Skeletal muscle tissue (tissue), 4 donors: ENCODE results near the gene ZNF516. TPM values are rescaled to one million over a fixed set of nuclear protein-coding genes. Genes with fewer than 3 reads are reported as not detected.

Source experiments
- H3K27ac ChIP-seq: one replicate; pipeline ENCODE4 v1.7.0; 2013; ENCODE audit warnings: mild to moderate bottlenecking, low read depth, low read length, inconsistent platforms
- H3K27me3 ChIP-seq, 3 donors: one replicate each; pipeline ENCODE4 v1.7.0; 2013; ENCODE audit warnings: low read length in 3 of 3; ENCODE audit not compliant: control insufficient read depth in 3 of 3, insufficient read depth in 3 of 3
- H3K36me3 ChIP-seq, 3 donors: one replicate each; pipeline ENCODE4 v1.7.0; 2013; ENCODE audit warnings: low read length in 3 of 3; ENCODE audit not compliant: control insufficient read depth in 3 of 3, insufficient read depth in 3 of 3
- H3K4me1 ChIP-seq, 3 donors: one replicate each; pipeline ENCODE4 v1.7.0; 2013; ENCODE audit warnings: low read length in 3 of 3, mild to moderate bottlenecking in 3 of 3; ENCODE audit not compliant: control insufficient read depth in 3 of 3, insufficient read depth in 3 of 3
- H3K4me3 ChIP-seq, 3 donors: one replicate each; pipeline ENCODE4 v1.7.0; 2013; ENCODE audit warnings: low read length in 3 of 3
- H3K9ac ChIP-seq, 3 donors: one replicate each; pipeline ENCODE4 v1.7.0; 2013; ENCODE audit warnings: low read length in 3 of 3, mild to moderate bottlenecking in 3 of 3, moderate library complexity in 2 of 3, low read depth in 1 of 3
- H3K9me3 ChIP-seq, 3 donors: one replicate each; pipeline ENCODE4 v1.7.0; 2013; ENCODE audit warnings: low read length in 3 of 3; ENCODE audit not compliant: control insufficient read depth in 3 of 3
- total RNA-seq: library from RNA; depleted of rRNA; stranded (reverse); fragments of >200 nt; gene quantifications from one replicate; pipeline ENCODE4 v1.2.3, GENCODE V29; 2014
- donor health status: Osteomylitis.

Gene ZNF516
- total RNA-seq, 1 donor from 2014 or later, result 33.9 TPM

- peak overlapping the region; percentile 88 for H3K27ac ChIP-seq
- H3K4me1 ChIP-seq, result peaks cover 31 to 43% (median 40%) of the 10 kb centered on the region in 3 donors
- peak overlapping the region; percentile 85 to 89 (median 87) for H3K9ac ChIP-seq
Observed at GRCh38 chr18:76491776-76492668, 3.0 kb downstream of the ZNF516 start.

GRCh38 chr18:76491473-76491775 lies 3.6 kb downstream of the ZNF516 start:
- H3K9ac ChIP-seq, result peak overlapping the region in 2 of 3 donors; percentile 85 to 87
- no peaks in the 10 kb centered on the region for H3K9me3 ChIP-seq
- peak overlapping the region; percentile 94 to 96 (median 95) for H3K4me3 ChIP-seq
- H3K36me3 ChIP-seq, result no peaks in the 10 kb centered on the region
- H3K4me1 ChIP-seq, result peaks cover 32 to 46% (median 42%) of the 10 kb centered on the region in 3 donors
- peak overlapping the region; percentile 88 for H3K27ac ChIP-seq
- H3K27me3 ChIP-seq, result no peaks in the 10 kb centered on the region

More at GRCh38 chr18:76491776-76492668, 3.0 kb downstream of the ZNF516 start:
- peak overlapping the region; percentile 94 to 96 (median 95) for H3K4me3 ChIP-seq
- H3K36me3 ChIP-seq, result no peaks in the 10 kb centered on the region
- H3K9me3 ChIP-seq, result no peaks in the 10 kb centered on the region
- H3K27me3 ChIP-seq, result no peaks in the 10 kb centered on the region

DNA sequence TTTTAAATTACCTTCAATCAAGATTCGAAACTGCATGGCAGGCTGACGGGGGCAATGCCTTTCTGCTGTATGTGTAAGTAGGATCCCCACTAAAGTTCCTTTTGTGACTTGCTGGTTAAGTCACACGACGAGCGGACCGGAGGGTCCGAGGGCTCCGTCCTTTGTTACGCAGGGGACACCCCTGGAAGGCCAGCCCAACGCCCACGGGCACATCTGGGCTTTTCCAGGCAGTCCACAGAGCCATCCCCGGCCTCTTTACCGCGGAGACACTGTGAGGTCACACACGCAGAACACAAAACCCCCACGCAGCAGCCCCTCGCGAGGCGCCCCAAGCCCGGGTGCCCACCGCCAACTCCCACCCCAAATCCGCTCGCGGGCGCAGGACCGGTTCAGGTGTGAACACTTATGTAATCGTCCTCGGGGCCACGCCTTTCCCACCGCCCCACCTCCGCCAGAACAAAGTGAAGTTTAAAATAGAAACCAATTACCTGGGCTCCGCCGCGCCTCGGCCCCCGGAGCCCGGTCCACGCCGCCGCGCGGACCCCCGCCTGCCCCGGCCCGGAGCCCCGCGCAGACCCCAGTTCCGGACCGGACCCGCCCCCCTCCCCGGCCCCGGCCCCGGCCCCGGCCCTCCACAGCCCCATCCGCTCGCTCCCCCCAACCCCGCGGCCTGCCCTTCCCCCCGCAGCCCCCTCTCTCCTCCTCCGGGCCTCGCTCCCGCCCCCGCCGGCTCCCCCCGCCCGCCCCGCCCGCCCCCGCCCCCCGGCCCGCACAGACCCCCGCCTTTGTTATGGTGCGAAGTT lies 4.2 kb downstream of the ZNF516 start:
- no peaks in the 10 kb centered on the region for H3K36me3 ChIP-seq
- peak overlapping the region; percentile 66 to 85 (median 81) for H3K4me3 ChIP-seq
- H3K9me3 ChIP-seq, result no peaks in the 10 kb centered on the region
- peaks cover 34 to 45% (median 40%) of the 10 kb centered on the region in 3 donors for H3K4me1 ChIP-seq
- no peaks in the 10 kb centered on the region for H3K27me3 ChIP-seq
- peak overlapping the region; percentile 79 for H3K27ac ChIP-seq
- peak overlapping the region; percentile 77 to 90 (median 87) for H3K9ac ChIP-seq

DNA sequence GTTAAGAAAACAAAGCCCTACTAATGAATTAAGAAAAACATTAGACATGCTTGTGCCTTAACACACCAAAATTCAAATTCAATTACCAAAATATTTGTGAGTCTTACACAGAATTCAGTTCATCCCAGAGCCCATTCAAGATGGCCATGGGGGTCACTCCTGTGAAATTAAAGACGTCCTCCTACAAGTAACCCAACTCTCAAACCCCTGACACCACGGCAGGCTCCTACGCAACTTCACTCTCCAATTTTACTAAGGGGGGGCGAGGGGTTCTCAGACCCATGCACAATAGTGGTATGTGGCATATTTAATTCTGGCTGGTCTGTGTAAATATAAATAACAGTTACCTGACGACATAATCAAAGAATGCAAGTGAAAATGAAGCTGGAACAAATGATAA lies 5.0 kb downstream of the ZNF516 start:
- Histone ChIP-seq H3K4me1 (peaks cover 28 to 39% (median 36%) of the 10 kb centered on the region in 3 donors), H3K9me3 (no peaks in the 10 kb centered on the region), H3K4me3 (peak overlapping the region; percentile 66 to 85 (median 81)), H3K27me3 (no peaks in the 10 kb centered on the region), H3K9ac (peak overlapping the region; percentile 77 to 90 (median 87)), H3K36me3 (no peaks in the 10 kb centered on the region), H3K27ac (peak overlapping the region; percentile 79)

DNA sequence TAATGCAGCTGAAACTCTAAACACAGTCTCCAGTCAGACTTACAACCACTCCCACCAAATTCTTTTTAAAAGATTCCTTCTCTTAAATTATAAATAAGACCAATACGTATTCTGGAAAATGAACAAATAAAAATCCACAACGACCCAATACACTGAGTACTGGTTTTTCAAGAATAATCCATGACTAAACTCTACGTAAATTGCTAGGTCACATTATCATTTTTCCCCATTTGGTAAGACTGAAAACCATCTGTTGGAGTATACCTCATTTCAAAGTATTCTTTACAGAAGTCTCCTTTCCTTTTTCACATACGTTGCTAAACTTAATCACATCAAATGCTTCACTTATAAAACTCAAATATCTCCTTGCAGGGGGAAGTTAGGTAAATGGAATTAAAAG lies 6.0 kb downstream of the ZNF516 start:
- no peak overlapping the region for H3K4me3 ChIP-seq
- H3K36me3 ChIP-seq, result no peaks in the 10 kb centered on the region
- H3K4me1 ChIP-seq, result peaks cover 28 to 39% (median 36%) of the 10 kb centered on the region in 3 donors
- no peaks in the 10 kb centered on the region for H3K27me3 ChIP-seq
- H3K9ac ChIP-seq, result no peak overlapping the region
- H3K9me3 ChIP-seq, result no peaks in the 10 kb centered on the region
- H3K27ac ChIP-seq, result no peak overlapping the region

DNA sequence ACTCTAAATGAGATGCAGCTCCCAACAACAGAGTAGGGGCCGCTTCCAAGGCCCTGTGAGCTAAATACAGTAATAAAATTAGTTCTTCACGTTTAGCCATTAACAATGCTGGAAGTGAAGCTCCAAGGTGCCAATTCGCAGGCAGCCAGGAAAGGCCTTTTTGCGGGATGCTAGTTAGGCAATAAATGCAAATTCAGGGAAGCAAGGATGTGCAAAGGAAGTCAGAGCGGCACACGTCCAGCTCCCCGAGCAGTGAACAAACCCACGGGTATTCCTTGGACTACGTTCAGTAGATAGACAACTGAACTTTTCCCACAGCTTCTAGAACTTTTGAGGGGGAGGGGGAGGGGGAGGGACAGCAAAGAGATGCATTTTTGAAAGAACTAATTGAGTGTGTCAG lies 6.9 kb downstream of the ZNF516 start:
- no peaks in the 10 kb centered on the region for H3K9me3 ChIP-seq
- no peak overlapping the region for H3K27ac ChIP-seq
- H3K4me3 ChIP-seq, result peak overlapping the region in 1 of 3 donors; percentile 45
- no peaks in the 10 kb centered on the region for H3K27me3 ChIP-seq
- H3K9ac ChIP-seq, result peak overlapping the region in 1 of 3 donors; percentile 10
- H3K4me1 ChIP-seq, result peaks cover 25 to 47% (median 41%) of the 10 kb centered on the region in 3 donors
- H3K36me3 ChIP-seq, result no peaks in the 10 kb centered on the region

DNA sequence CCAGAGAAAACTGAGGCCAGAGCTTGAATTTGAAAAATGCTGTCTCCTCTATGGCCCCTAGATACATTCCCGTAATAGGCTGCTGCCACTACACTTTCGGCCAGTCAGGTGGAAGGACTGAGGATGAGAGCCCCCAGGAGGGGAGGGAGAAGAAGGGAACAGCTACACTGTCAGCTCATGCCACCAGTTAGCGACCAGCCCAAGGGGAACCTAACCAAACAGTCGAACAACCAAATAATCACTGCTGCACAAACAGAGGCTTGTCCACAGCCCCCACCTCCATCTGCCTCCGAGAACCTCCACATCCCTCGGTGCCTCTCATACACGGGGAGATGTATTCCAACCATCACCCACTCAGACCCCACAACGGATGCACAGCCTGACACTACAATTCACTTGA lies 7.3 kb downstream of the ZNF516 start:
- Histone ChIP-seq H3K9ac (peak overlapping the region in 2 of 3 donors; percentile 10 to 22), H3K27ac (no peak overlapping the region), H3K9me3 (no peaks in the 10 kb centered on the region), H3K36me3 (no peaks in the 10 kb centered on the region), H3K4me3 (peak overlapping the region in 1 of 3 donors; percentile 45), H3K4me1 (peaks cover 25 to 50% (median 42%) of the 10 kb centered on the region in 3 donors), H3K27me3 (no peaks in the 10 kb centered on the region)

GRCh38 chr18:76487070-76487469 lies 8.0 kb downstream of the ZNF516 start:
- H3K27me3 ChIP-seq, result no peaks in the 10 kb centered on the region
- H3K4me3 ChIP-seq, result no peak overlapping the region
- H3K27ac ChIP-seq, result no peak overlapping the region
- no peaks in the 10 kb centered on the region for H3K9me3 ChIP-seq
- H3K9ac ChIP-seq, result no peak overlapping the region
- H3K36me3 ChIP-seq, result no peaks in the 10 kb centered on the region
- peaks cover 25 to 43% (median 36%) of the 10 kb centered on the region in 3 donors for H3K4me1 ChIP-seq

- H3K36me3 ChIP-seq, result no peaks in the 10 kb centered on the region
- H3K4me3 ChIP-seq, result no peak overlapping the region
- H3K4me1 ChIP-seq, result peaks cover 25 to 38% (median 32%) of the 10 kb centered on the region in 3 donors
- H3K9ac ChIP-seq, result no peak overlapping the region
- no peaks in the 10 kb centered on the region for H3K27me3 ChIP-seq
- no peak overlapping the region for H3K27ac ChIP-seq
- H3K9me3 ChIP-seq, result no peaks in the 10 kb centered on the region
Observed at GRCh38 chr18:76486574-76486973, 8.5 kb downstream of the ZNF516 start.
